Endodermal cell (in vitro differentiated cells): ENCODE data around the gene PDE12. TPM values are rescaled to one million over a fixed set of nuclear protein-coding genes. Genes with fewer than 3 reads are reported as not detected.
A peak's percentile ranks its signal among the peaks of the same experiment; 100 is the strongest.

Experiments
- DNase-seq: peaks from one replicate; pipeline ENCODE4 v3.0.0-alpha.2; 2017
- H3K27ac ChIP-seq: 2 replicates; pipeline ENCODE4 v1.5.1; 2013; ENCODE audit warnings: mild to moderate bottlenecking, low read depth, low read length, moderate library complexity
- H3K27me3 ChIP-seq: 2 replicates; pipeline ENCODE4 v1.6.1; 2013; ENCODE audit warnings: mild to moderate bottlenecking, low read length, moderate library complexity; ENCODE audit not compliant: insufficient read depth, control insufficient read depth, poor library complexity, severe bottlenecking
- H3K36me3 ChIP-seq: 2 replicates; pipeline ENCODE4 v1.7.0; 2013; ENCODE audit warnings: mild to moderate bottlenecking, low read length, moderate library complexity; ENCODE audit not compliant: control insufficient read depth, insufficient read depth
- H3K4me1 ChIP-seq: one replicate; pipeline ENCODE4 v1.7.0; 2013; ENCODE audit warnings: low read length; ENCODE audit not compliant: control insufficient read depth, insufficient read depth
- H3K4me3 ChIP-seq: 2 replicates; pipeline ENCODE4 v1.5.1; 2013; ENCODE audit warnings: mild to moderate bottlenecking, low read length, moderate library complexity
- H3K9ac ChIP-seq: 2 replicates; pipeline ENCODE4 v1.6.1; 2013; ENCODE audit warnings: mild to moderate bottlenecking, low read length, moderate library complexity; ENCODE audit not compliant: poor library complexity, severe bottlenecking; ENCODE audit errors: extremely low read depth
- H3K9me3 ChIP-seq: 2 replicates; pipeline ENCODE4 v1.6.1; 2013; ENCODE audit warnings: mild to moderate bottlenecking, low read length, moderate library complexity; ENCODE audit not compliant: control insufficient read depth
- H3K27ac Mint-ChIP-seq: 2 replicates; pipeline ENCODE4 v1.8.0; 2020; ENCODE audit warnings: mixed read lengths
- H3K27me3 Mint-ChIP-seq: 2 replicates; pipeline ENCODE4 v1.8.0; 2021; ENCODE audit warnings: mild to moderate bottlenecking, mixed read lengths; ENCODE audit not compliant: insufficient read depth
- H3K36me3 Mint-ChIP-seq: 2 replicates; pipeline ENCODE4 v1.8.0; 2020; ENCODE audit warnings: low read depth, mixed read lengths
- H3K4me1 Mint-ChIP-seq: 2 replicates; pipeline ENCODE4 v1.8.0; 2020; ENCODE audit warnings: mixed read lengths
- H3K4me3 Mint-ChIP-seq: 2 replicates; pipeline ENCODE4 v1.8.0; 2020; ENCODE audit warnings: mild to moderate bottlenecking, moderate library complexity, mixed read lengths
- H3K9me3 Mint-ChIP-seq: 2 replicates; pipeline ENCODE4 v1.8.0; 2020; ENCODE audit warnings: mild to moderate bottlenecking, mixed read lengths
- WGBS, 2 experiments: methylation state at CpG; one replicate each; pipeline versions ENCODE4 v1.1.5 to v1.1.7; 2013; ENCODE audit warnings: missing lambda C conversion rate in 2 of 2, mixed read lengths in 1 of 2; ENCODE audit not compliant: insufficient coverage in 1 of 2, insufficient read length in 1 of 2; 5-methylcytosine and 5-hydroxymethylcytosine counted together
- total RNA-seq, 2 donors: library from RNA; stranded (reverse); fragmentation: NEBNext Ultra II Directional in 1 of 2; extraction: Animal tissue kit (Norgen Biotek cat#: 25700) in 1 of 2; gene quantifications; 2 replicates in 1 of 2; 3 replicates in 1 of 2; pipeline ENCODE4 v1.2.1, GENCODE V29; 2021
- TF ChIP-seq, protein P1 (sequence below): fragments of 200-600 bp; sonication (generic); conservative IDR thresholded peaks from 2 replicates; pipeline ENCODE4 v1.5.0; 2021; ENCODE audit warnings: antibody characterized with exemption, mild to moderate bottlenecking

PDE12 gene
- total RNA-seq, 2 donors from 2014 or later, result 10.5 to 12.5 TPM

DNA sequence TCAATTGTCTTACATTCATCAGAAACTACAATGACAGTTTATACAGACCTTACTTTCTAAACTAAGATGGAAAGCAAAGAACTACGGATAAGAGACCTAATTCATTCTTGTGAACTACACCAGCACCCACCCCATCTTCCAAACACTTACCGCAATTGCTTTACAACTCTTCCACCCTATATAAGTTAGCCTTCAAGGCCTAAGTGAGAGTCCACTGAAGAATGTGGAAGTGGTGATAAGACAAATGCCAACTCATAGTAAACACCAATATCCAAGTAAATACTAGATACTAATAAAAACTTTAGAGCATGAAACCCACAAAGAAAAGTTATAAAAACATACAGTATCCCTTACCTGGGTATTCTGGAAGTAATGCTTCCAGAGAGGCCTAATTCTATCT lies 27.5 kb downstream of the PDE12 start:
- H3K4me1 Mint-ChIP-seq, result peaks cover 15% of the 10 kb centered on the region
- WGBS, 2 experiments, result 91 to 100% methylated on average over 1 to 2 of the region's 2 CpGs
- no peak overlapping the region for H3K4me3 Mint-ChIP-seq
- TF ChIP-seq, protein P1, sequence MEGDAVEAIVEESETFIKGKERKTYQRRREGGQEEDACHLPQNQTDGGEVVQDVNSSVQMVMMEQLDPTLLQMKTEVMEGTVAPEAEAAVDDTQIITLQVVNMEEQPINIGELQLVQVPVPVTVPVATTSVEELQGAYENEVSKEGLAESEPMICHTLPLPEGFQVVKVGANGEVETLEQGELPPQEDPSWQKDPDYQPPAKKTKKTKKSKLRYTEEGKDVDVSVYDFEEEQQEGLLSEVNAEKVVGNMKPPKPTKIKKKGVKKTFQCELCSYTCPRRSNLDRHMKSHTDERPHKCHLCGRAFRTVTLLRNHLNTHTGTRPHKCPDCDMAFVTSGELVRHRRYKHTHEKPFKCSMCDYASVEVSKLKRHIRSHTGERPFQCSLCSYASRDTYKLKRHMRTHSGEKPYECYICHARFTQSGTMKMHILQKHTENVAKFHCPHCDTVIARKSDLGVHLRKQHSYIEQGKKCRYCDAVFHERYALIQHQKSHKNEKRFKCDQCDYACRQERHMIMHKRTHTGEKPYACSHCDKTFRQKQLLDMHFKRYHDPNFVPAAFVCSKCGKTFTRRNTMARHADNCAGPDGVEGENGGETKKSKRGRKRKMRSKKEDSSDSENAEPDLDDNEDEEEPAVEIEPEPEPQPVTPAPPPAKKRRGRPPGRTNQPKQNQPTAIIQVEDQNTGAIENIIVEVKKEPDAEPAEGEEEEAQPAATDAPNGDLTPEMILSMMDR, result no peak
- Histone ChIP-seq H3K4me3 (no peak overlapping the region), H3K36me3 (peaks cover 72% of the 10 kb centered on the region), H3K27me3 (no peaks in the 10 kb centered on the region), H3K9me3 (no peaks in the 10 kb centered on the region), H3K4me1 (peaks cover 4% of the 10 kb centered on the region), H3K9ac (no peak overlapping the region), H3K27ac (no peak overlapping the region)
- no peaks in the 10 kb centered on the region for H3K27me3 Mint-ChIP-seq
- no peaks in the 10 kb centered on the region for H3K9me3 Mint-ChIP-seq
- DNase-seq, result no peak
- peaks cover 59% of the 10 kb centered on the region for H3K36me3 Mint-ChIP-seq
- H3K27ac Mint-ChIP-seq, result peak overlapping the region; percentile 20

DNA sequence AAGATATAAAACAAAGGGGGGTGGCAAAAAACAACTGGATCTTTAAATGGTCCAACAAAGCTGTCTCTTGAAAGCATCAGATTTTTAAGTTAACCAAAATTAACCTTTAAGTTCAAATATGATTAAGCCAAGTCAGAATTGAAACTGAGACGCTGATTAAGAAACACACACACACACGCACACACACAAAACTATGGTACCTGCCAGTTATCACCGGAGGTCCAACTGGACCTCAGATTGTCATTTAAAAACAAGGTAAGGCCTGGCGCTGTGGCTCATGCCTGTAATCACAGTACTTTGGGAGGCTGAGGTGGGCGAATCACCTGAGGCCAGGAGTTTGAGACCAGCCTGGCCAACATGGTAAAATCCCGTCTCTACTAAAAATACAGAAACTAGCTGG lies 30.7 kb downstream of the PDE12 start:
- H3K4me3 Mint-ChIP-seq, result no peak overlapping the region
- H3K36me3 Mint-ChIP-seq, result peaks cover 47% of the 10 kb centered on the region
- no peaks in the 10 kb centered on the region for H3K9me3 Mint-ChIP-seq
- 73 to 82% methylated on average over 5 to 6 of the region's 6 CpGs for WGBS, 2 experiments
- H3K4me1 Mint-ChIP-seq, result peaks cover 15% of the 10 kb centered on the region
- Histone ChIP-seq H3K27me3 (no peaks in the 10 kb centered on the region), H3K4me3 (no peak overlapping the region), H3K36me3 (peaks cover 60% of the 10 kb centered on the region), H3K9me3 (no peaks in the 10 kb centered on the region), H3K27ac (no peak overlapping the region), H3K9ac (no peak overlapping the region), H3K4me1 (peaks cover 4% of the 10 kb centered on the region)
- DNase-seq, result no peak
- TF ChIP-seq, protein P1, result no peak
- H3K27me3 Mint-ChIP-seq, result no peaks in the 10 kb centered on the region
- peak overlapping the region; percentile 79 for H3K27ac Mint-ChIP-seq

DNA sequence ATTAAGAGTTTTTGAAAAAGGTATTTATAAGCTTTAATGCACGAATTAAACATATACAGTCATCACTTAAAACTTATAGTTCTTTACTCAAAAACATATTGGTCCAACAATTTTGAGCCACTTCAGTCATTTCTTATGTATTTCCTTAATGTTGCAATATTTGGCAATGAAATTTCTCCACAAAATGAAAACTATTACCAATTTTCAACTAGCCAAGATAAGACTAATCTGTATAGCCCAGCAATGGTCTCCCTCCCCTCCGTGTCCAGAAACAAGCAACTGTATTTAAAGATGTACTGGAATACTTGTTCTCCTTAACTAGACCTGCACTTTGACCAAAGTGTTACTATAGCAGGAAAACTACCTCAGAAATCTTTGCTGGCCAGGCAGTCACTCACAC lies 31.8 kb downstream of the PDE12 start:
- H3K27me3 ChIP-seq, result no peaks in the 10 kb centered on the region
- TF ChIP-seq, protein P1, result no peak
- H3K4me3 ChIP-seq, result no peak overlapping the region
- H3K36me3 ChIP-seq, result peaks cover 60% of the 10 kb centered on the region
- H3K4me1 ChIP-seq, result peaks cover 4% of the 10 kb centered on the region
- H3K27ac ChIP-seq, result no peak overlapping the region
- H3K27me3 Mint-ChIP-seq, result no peaks in the 10 kb centered on the region
- peak overlapping the region; percentile 30 for H3K27ac Mint-ChIP-seq
- no peaks in the 10 kb centered on the region for H3K9me3 Mint-ChIP-seq
- DNase-seq, result no peak
- H3K9ac ChIP-seq, result no peak overlapping the region
- H3K4me3 Mint-ChIP-seq, result no peak overlapping the region
- H3K9me3 ChIP-seq, result no peaks in the 10 kb centered on the region
- 100% methylated on average over 2 of the region's 2 CpGs; no CpG with 5 or more reads in 1 of the 2 experiments for WGBS, 2 experiments
- peaks cover 50% of the 10 kb centered on the region for H3K36me3 Mint-ChIP-seq
- H3K4me1 Mint-ChIP-seq, result peaks cover 13% of the 10 kb centered on the region
